Measurements from ENCODE around the gene SYP.

Gene SYP

GRCh38 chrX:49204017-49204416, 4.0 kb upstream of the SYP start:
- no peak for TF ChIP-seq FOXP2 (optimal IDR thresholded peaks at IDR 0.05; ENCODE audit: control extremely low read depth, extremely low read length, insufficient read depth)
- no peak for TF ChIP-seq POLR2AphosphoS5 (IDR thresholded peaks at IDR 0.05; ENCODE audit: borderline replicate concordance, low read depth, low read length)
- TF ChIP-seq EZH2 (IDR thresholded peaks at IDR 0.05) = no peak
- no peaks in the 10 kb centered on the region for H3K36me3 ChIP-seq (ENCODE audit: insufficient read depth, low read length)
- H3K9me3 ChIP-seq (ENCODE audit: low read depth, low read length) = no peaks in the 10 kb centered on the region
- H3K9ac ChIP-seq (ENCODE audit: insufficient read length) = no peak overlapping the region
- H3K27ac ChIP-seq = no peak overlapping the region
- no peak overlapping the region for H3K4me3 ChIP-seq
- DNase-seq (ENCODE audit: low read depth, low spot score) = no peak

- no peak for DNase-seq (ENCODE audit: low read depth, low spot score)
- Histone ChIP-seq H3K27ac (no peak overlapping the region), H3K4me3 (no peak overlapping the region), H3K9ac (ENCODE audit: insufficient read length) (no peak overlapping the region), H3K36me3 (ENCODE audit: insufficient read depth, low read length) (no peaks in the 10 kb centered on the region), H3K9me3 (ENCODE audit: low read depth, low read length) (no peaks in the 10 kb centered on the region)
- TF ChIP-seq FOXP2 (optimal IDR thresholded peaks at IDR 0.05; ENCODE audit: control extremely low read depth, extremely low read length, insufficient read depth) (no peak), POLR2AphosphoS5 (IDR thresholded peaks at IDR 0.05; ENCODE audit: borderline replicate concordance, low read depth, low read length) (no peak), EZH2 (IDR thresholded peaks at IDR 0.05) (no peak)
Observed at GRCh38 chrX:49203536-49203935, 3.5 kb upstream of the SYP start.

DNA sequence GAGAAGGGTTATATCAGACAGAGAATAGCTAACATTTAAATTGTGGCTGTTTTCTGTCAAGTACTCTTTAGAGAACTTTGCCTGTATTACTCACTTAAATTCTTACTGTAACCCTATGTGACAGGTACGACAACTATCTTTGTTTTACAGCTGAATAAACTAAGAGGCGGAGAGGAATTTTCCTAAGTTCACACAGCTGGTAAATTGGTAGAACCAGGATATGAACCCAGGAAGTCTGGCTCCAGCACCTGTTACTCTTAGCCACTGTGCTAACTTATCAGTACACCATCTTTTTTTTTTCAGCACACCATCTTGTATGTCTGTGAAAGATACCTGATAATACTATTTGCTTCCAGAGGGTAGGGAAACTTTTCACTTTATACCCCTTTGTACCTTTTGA, 2.0 kb upstream of the SYP start:
- no peaks in the 10 kb centered on the region for H3K9me3 ChIP-seq (ENCODE audit: low read depth, low read length)
- TF ChIP-seq EZH2 (IDR thresholded peaks at IDR 0.05) (no peak), POLR2AphosphoS5 (IDR thresholded peaks at IDR 0.05; ENCODE audit: borderline replicate concordance, low read depth, low read length) (no peak)
- H3K27ac ChIP-seq = no peak overlapping the region
- DNase-seq (ENCODE audit: low read depth, low spot score) = no peak
- no peak overlapping the region for H3K9ac ChIP-seq (ENCODE audit: insufficient read length)
- no peak overlapping the region for H3K4me3 ChIP-seq
- H3K36me3 ChIP-seq (ENCODE audit: insufficient read depth, low read length) = no peaks in the 10 kb centered on the region

DNA sequence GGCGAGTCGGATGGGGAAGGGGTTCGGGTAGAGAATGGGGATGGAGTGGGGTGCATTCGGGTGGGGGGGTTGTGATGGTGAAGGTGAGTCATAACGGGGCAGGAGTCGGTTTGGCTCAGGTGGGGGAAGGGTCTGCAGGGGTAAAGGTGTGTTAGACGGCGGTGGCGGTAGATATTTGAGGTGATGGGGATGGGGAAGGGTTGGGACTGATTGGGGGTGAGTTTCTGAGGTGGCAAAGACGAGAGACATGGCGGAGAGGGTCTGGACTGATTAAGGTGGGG, 738 bp downstream of the SYP start:
- Histone ChIP-seq H3K4me3 (no peak overlapping the region), H3K9ac (ENCODE audit: insufficient read length) (no peak overlapping the region), H3K9me3 (ENCODE audit: low read depth, low read length) (no peaks in the 10 kb centered on the region), H3K27ac (no peak overlapping the region), H3K36me3 (ENCODE audit: insufficient read depth, low read length) (no peaks in the 10 kb centered on the region)
- TF ChIP-seq EZH2 (IDR thresholded peaks at IDR 0.05) = no peak
- no peak for TF ChIP-seq POLR2AphosphoS5 (IDR thresholded peaks at IDR 0.05; ENCODE audit: borderline replicate concordance, low read depth, low read length)
- TF ChIP-seq FOXP2 (optimal IDR thresholded peaks at IDR 0.05; ENCODE audit: control extremely low read depth, extremely low read length, insufficient read depth) = no peak
- no peak for DNase-seq (ENCODE audit: low read depth, low spot score)

- no peaks in the 10 kb centered on the region for H3K36me3 ChIP-seq (ENCODE audit: insufficient read depth, low read length)
- no peak overlapping the region for H3K9ac ChIP-seq (ENCODE audit: insufficient read length)
- no peaks in the 10 kb centered on the region for H3K9me3 ChIP-seq (ENCODE audit: low read depth, low read length)
- TF ChIP-seq EZH2 (IDR thresholded peaks at IDR 0.05) = no peak
- no peak for TF ChIP-seq FOXP2 (optimal IDR thresholded peaks at IDR 0.05; ENCODE audit: control extremely low read depth, extremely low read length, insufficient read depth)
- no peak for TF ChIP-seq POLR2AphosphoS5 (IDR thresholded peaks at IDR 0.05; ENCODE audit: borderline replicate concordance, low read depth, low read length)
- H3K27ac ChIP-seq = no peak overlapping the region
- no peak for DNase-seq (ENCODE audit: low read depth, low spot score)
- H3K4me3 ChIP-seq = no peak overlapping the region
Observed at GRCh38 chrX:49198540-49199314, 1.3 kb downstream of the SYP start.

DNA sequence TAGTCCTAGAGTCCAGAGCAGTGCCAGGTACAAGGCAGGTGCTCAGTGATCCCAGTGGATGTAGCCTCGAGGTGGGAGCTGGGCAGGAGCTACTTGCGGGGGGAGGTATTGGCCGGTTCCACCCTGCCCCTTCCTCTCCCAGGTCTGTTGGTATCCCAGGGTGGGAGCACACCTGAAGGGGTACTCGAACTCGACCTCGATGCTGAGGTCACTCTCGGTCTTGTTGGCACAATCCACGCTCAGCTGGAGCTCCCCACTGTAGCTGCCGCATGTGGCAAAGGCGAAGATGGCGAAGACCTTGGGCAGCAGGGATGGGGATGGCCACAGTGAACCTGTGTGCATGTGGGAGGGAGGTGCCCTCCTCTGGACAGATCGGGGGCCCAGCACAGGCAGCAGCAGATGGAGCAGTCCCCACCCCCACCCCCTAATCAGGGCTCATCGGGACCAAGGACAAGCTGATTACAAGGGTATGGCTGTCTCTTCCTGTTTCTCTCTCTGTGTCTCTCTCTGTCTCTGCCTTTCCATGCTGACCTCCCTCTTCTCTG, 2.4 kb downstream of the SYP start:
- Histone ChIP-seq H3K36me3 (ENCODE audit: insufficient read depth, low read length) (no peaks in the 10 kb centered on the region), H3K27ac (no peak overlapping the region), H3K4me3 (no peak overlapping the region), H3K9ac (ENCODE audit: insufficient read length) (no peak overlapping the region), H3K9me3 (ENCODE audit: low read depth, low read length) (no peaks in the 10 kb centered on the region)
- TF ChIP-seq FOXP2 (optimal IDR thresholded peaks at IDR 0.05; ENCODE audit: control extremely low read depth, extremely low read length, insufficient read depth) = no peak
- TF ChIP-seq EZH2 (IDR thresholded peaks at IDR 0.05) = no peak
- no peak for TF ChIP-seq POLR2AphosphoS5 (IDR thresholded peaks at IDR 0.05; ENCODE audit: borderline replicate concordance, low read depth, low read length)
- no peak for DNase-seq (ENCODE audit: low read depth, low spot score)

DNA sequence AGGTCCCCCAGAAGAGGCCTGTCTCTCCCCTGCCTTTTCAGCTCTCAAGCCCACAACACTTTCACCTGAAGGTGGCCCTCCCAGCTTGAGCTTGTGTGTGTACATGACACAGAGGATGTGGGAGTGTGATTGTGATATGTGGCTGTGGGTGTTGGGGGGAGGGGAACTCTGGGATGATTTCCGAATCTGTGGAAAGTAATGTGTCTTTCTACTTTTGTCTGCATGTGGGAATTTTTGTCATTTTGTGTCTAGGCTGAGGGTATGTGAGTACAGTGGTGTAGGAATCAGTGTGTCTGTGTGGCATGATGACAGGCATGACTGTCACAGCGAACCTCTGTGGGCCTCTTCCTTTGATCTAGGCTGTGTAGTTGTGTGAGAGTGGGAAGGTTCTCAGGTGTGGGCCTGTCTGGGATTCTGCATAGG, 6.4 kb downstream of the SYP start:
- Histone ChIP-seq H3K9ac (ENCODE audit: insufficient read length) (no peak overlapping the region), H3K4me3 (no peak overlapping the region), H3K36me3 (ENCODE audit: insufficient read depth, low read length) (no peaks in the 10 kb centered on the region), H3K9me3 (ENCODE audit: low read depth, low read length) (no peaks in the 10 kb centered on the region), H3K27ac (no peak overlapping the region)
- TF ChIP-seq POLR2AphosphoS5 (IDR thresholded peaks at IDR 0.05; ENCODE audit: borderline replicate concordance, low read depth, low read length) = no peak
- TF ChIP-seq FOXP2 (optimal IDR thresholded peaks at IDR 0.05; ENCODE audit: control extremely low read depth, extremely low read length, insufficient read depth) = no peak
- no peak for DNase-seq (ENCODE audit: low read depth, low spot score)

- Histone ChIP-seq H3K9me3 (ENCODE audit: low read depth, low read length) (no peaks in the 10 kb centered on the region), H3K9ac (ENCODE audit: insufficient read length) (no peak overlapping the region), H3K4me3 (no peak overlapping the region), H3K27ac (no peak overlapping the region), H3K36me3 (ENCODE audit: insufficient read depth, low read length) (no peaks in the 10 kb centered on the region)
- DNase-seq (ENCODE audit: low read depth, low spot score) = no peak
- TF ChIP-seq EZH2 (IDR thresholded peaks at IDR 0.05) (no peak), FOXP2 (optimal IDR thresholded peaks at IDR 0.05; ENCODE audit: control extremely low read depth, extremely low read length, insufficient read depth) (no peak)
Observed at GRCh38 chrX:49192722-49193328, 7.2 kb downstream of the SYP start.

Data from SK-N-MC (cell line).